ENCODE data around the gene SEC14L5. TPM values are rescaled to one million over a fixed set of nuclear protein-coding genes. Genes with fewer than 3 reads are reported as not detected.

The SEC14L5 gene
- total and polyA plus RNA-seq, 2 donors (not counting 3 experiments of a cell fraction or from before 2014, with no cell fraction given): not detected

- Histone ChIP-seq H3K27ac (ENCODE audit: insufficient read depth, low read depth, low read length) (no peak overlapping the region), H3K4me1 (ENCODE audit: control insufficient read depth, extremely low read depth, insufficient read depth, low read length) (no peaks in the 10 kb centered on the region), H3K9me1 (replicated peaks; ENCODE audit: control insufficient read depth, extremely low read depth, insufficient read depth, low read length) (no peaks in the 10 kb centered on the region), H3K27me3 (ENCODE audit: control insufficient read depth in 2 of 2, insufficient read depth in 2 of 2, low read length in 2 of 2) (no peaks in the 10 kb centered on the region), H3K4me3 (replicated peaks in 1 of 3; ENCODE audit: insufficient read depth in 1 of 3, low read depth in 1 of 3, low read length in 3 of 3) (no peak overlapping the region), H3K9me3 (replicated peaks; ENCODE audit: control insufficient read depth, insufficient read depth, low read length) (no peaks in the 10 kb centered on the region), H3K36me3 (ENCODE audit: control insufficient read depth in 2 of 2, extremely low read depth in 1 of 2, insufficient read depth in 2 of 2, low read length in 2 of 2) (no peaks in the 10 kb centered on the region), H3K4me2 (ENCODE audit: insufficient read depth, low read length) (no peak overlapping the region), H3K9ac (replicated peaks; ENCODE audit: extremely low read depth, insufficient read depth, low read length) (no peak overlapping the region), H3K79me2 (ENCODE audit: control insufficient read depth, insufficient read depth, low read length) (no peaks in the 10 kb centered on the region), H2AFZ (ENCODE audit: low read depth, low read length) (no peak overlapping the region), H4K20me1 (replicated peaks; ENCODE audit: control insufficient read depth, extremely low read depth, insufficient read depth, low read length) (no peaks in the 10 kb centered on the region)
- TF ChIP-seq MAX (IDR thresholded peaks at IDR 0.05; ENCODE audit: insufficient read depth, insufficient read length) (no peak), GATA2 (IDR thresholded peaks at IDR 0.05; ENCODE audit: insufficient read depth, insufficient read length, low read depth, low read length) (no peak), JUN (IDR thresholded peaks at IDR 0.05; ENCODE audit: borderline replicate concordance, insufficient read depth, insufficient read length, low read depth) (no peak), POLR2A (IDR thresholded peaks at IDR 0.05; ENCODE audit: low read depth, low read length) (no peak), MYC (IDR thresholded peaks at IDR 0.05; ENCODE audit: low read depth, low read length) (no peak)
- ChIA-PET CTCF (no interaction called here), POLR2A (no interaction called here)
- dilution Hi-C loops (cut with MboI; ENCODE audit: extremely low pct_ligation_motif_present, low sequenced_read_pairs): no loop called here
- DNase-seq (ENCODE audit: low read depth, low spot score) (no peak), FAIRE-seq (no peak)
- no TSS peak for BruUV-seq (replicated peaks)
- intact Hi-C loops (cut with micrococcal nuclease): no loop called here
These were observed 44.6 kb downstream of the SEC14L5 start for GRCh38 chr16:5002699-5003143.

GRCh38 chr16:5003211-5003610 lies 45.1 kb downstream of the SEC14L5 start:
- no peak overlapping the region for H3K9ac ChIP-seq (replicated peaks; ENCODE audit: extremely low read depth, insufficient read depth, low read length)
- no peaks in the 10 kb centered on the region for H4K20me1 ChIP-seq (replicated peaks; ENCODE audit: control insufficient read depth, extremely low read depth, insufficient read depth, low read length)
- H3K27me3 ChIP-seq (ENCODE audit: control insufficient read depth in 2 of 2, insufficient read depth in 2 of 2, low read length in 2 of 2): no peaks in the 10 kb centered on the region
- H3K9me3 ChIP-seq (replicated peaks; ENCODE audit: control insufficient read depth, insufficient read depth, low read length): no peaks in the 10 kb centered on the region
- DNase-seq (ENCODE audit: low read depth, low spot score) (no peak), FAIRE-seq (no peak)
- no peaks in the 10 kb centered on the region for H3K9me1 ChIP-seq (replicated peaks; ENCODE audit: control insufficient read depth, extremely low read depth, insufficient read depth, low read length)
- BruUV-seq (replicated peaks): no TSS peak
- no peak overlapping the region for H3K4me3 ChIP-seq (replicated peaks in 1 of 3; ENCODE audit: insufficient read depth in 1 of 3, low read depth in 1 of 3, low read length in 3 of 3)
- intact Hi-C loops (cut with micrococcal nuclease) (no loop called here), dilution Hi-C loops (cut with MboI; ENCODE audit: extremely low pct_ligation_motif_present, low sequenced_read_pairs) (no loop called here)
- CTCF ChIA-PET: no interaction called here
- no peaks in the 10 kb centered on the region for H3K79me2 ChIP-seq (ENCODE audit: control insufficient read depth, insufficient read depth, low read length)
- no peak overlapping the region for H3K27ac ChIP-seq (ENCODE audit: insufficient read depth, low read depth, low read length)
- H2AFZ ChIP-seq (ENCODE audit: low read depth, low read length): no peak overlapping the region
- no peak overlapping the region for H3K4me2 ChIP-seq (ENCODE audit: insufficient read depth, low read length)
- TF ChIP-seq CTCF (IDR thresholded peaks at IDR 0.05; ENCODE audit: extremely low read depth in 1 of 2, insufficient read depth in 1 of 2, low read depth in 1 of 2, low read length in 2 of 2) (no peak), MAX (IDR thresholded peaks at IDR 0.05; ENCODE audit: insufficient read depth, insufficient read length) (no peak), POLR2A (IDR thresholded peaks at IDR 0.05; ENCODE audit: low read depth, low read length) (no peak), JUN (IDR thresholded peaks at IDR 0.05; ENCODE audit: borderline replicate concordance, insufficient read depth, insufficient read length, low read depth) (no peak), EZH2 (IDR thresholded peaks at IDR 0.05; ENCODE audit: borderline replicate concordance, low read depth, low read length, severe bottlenecking) (no peak), FOS (IDR thresholded peaks at IDR 0.05; ENCODE audit: borderline replicate concordance, insufficient read depth, low read length) (no peak), MYC (IDR thresholded peaks at IDR 0.05; ENCODE audit: low read depth, low read length) (no peak), POLR2AphosphoS5 (IDR thresholded peaks at IDR 0.05; ENCODE audit: insufficient read depth, low read depth, low read length) (no peak), GATA2 (IDR thresholded peaks at IDR 0.05; ENCODE audit: insufficient read depth, insufficient read length, low read depth, low read length) (no peak)
- POLR2A ChIA-PET: no interaction called here
- H3K36me3 ChIP-seq (ENCODE audit: control insufficient read depth in 2 of 2, extremely low read depth in 1 of 2, insufficient read depth in 2 of 2, low read length in 2 of 2): no peaks in the 10 kb centered on the region
- H3K4me1 ChIP-seq (ENCODE audit: control insufficient read depth, extremely low read depth, insufficient read depth, low read length): no peaks in the 10 kb centered on the region

Measured in endothelial cell of umbilical vein (primary cell).